ENCODE data around the gene CHGA.

The CHGA gene

GRCh38 chr14:92942976-92943710 lies 20.2 kb downstream of the CHGA start:
- no peaks in the 10 kb centered on the region for H3K9me3 Mint-ChIP-seq
- H3K36me3 Mint-ChIP-seq: peaks cover 45% of the 10 kb centered on the region
- no peak overlapping the region for H3K4me3 Mint-ChIP-seq
- H3K27ac Mint-ChIP-seq: no peak overlapping the region
- ATAC-seq (no peak), DNase-seq (ENCODE audit: low spot score in 2 of 2) (no peak)
- H3K4me1 Mint-ChIP-seq: no peaks in the 10 kb centered on the region

GRCh38 chr14:92943855-92944570 lies 21.1 kb downstream of the CHGA start:
- peaks cover 54% of the 10 kb centered on the region for H3K36me3 Mint-ChIP-seq

GRCh38 chr14:92944976-92945375 lies 22.0 kb downstream of the CHGA start:
- H3K4me3 Mint-ChIP-seq: no peak overlapping the region
- peak overlapping the region; percentile 56 for H3K27ac Mint-ChIP-seq
- no peaks in the 10 kb centered on the region for H3K9me3 Mint-ChIP-seq
- ATAC-seq (no peak), DNase-seq (ENCODE audit: low spot score in 2 of 2) (no peak)
- H3K4me1 Mint-ChIP-seq: no peaks in the 10 kb centered on the region
- H3K36me3 Mint-ChIP-seq: peaks cover 61% of the 10 kb centered on the region

More at GRCh38 chr14:92943855-92944570, 21.1 kb downstream of the CHGA start:
- DNase-seq (ENCODE audit: low spot score in 2 of 2): no peak
- no peaks in the 10 kb centered on the region for H3K9me3 Mint-ChIP-seq
- no peaks in the 10 kb centered on the region for H3K4me1 Mint-ChIP-seq
- peak overlapping the region; percentile 56 for H3K27ac Mint-ChIP-seq
- H3K4me3 Mint-ChIP-seq: no peak overlapping the region
- no peak for ATAC-seq

- ATAC-seq: no peak
- H3K4me3 Mint-ChIP-seq: no peak overlapping the region
- no peaks in the 10 kb centered on the region for H3K9me3 Mint-ChIP-seq
- DNase-seq (ENCODE audit: low spot score in 2 of 2): no peak
- no peaks in the 10 kb centered on the region for H3K4me1 Mint-ChIP-seq
- peaks cover 61% of the 10 kb centered on the region for H3K36me3 Mint-ChIP-seq
- H3K27ac Mint-ChIP-seq: no peak overlapping the region
Measured at GRCh38 chr14:92945544-92945943, 22.6 kb downstream of the CHGA start.

GRCh38 chr14:92945959-92946846 lies 23.3 kb downstream of the CHGA start:
- Mint-ChIP-seq H3K27ac (no peak overlapping the region), H3K4me1 (no peaks in the 10 kb centered on the region), H3K4me3 (no peak overlapping the region), H3K36me3 (peaks cover 61% of the 10 kb centered on the region), H3K9me3 (no peaks in the 10 kb centered on the region)
- ATAC-seq (no peak), DNase-seq (ENCODE audit: low spot score in 2 of 2) (no peak)

- no peaks in the 10 kb centered on the region for H3K9me3 Mint-ChIP-seq
- ATAC-seq (no peak), DNase-seq (ENCODE audit: low spot score in 2 of 2) (no peak)
- no peak overlapping the region for H3K4me3 Mint-ChIP-seq
- H3K27ac Mint-ChIP-seq: peak overlapping the region; percentile 23
- peaks cover 5% of the 10 kb centered on the region for H3K4me1 Mint-ChIP-seq
- H3K36me3 Mint-ChIP-seq: peaks cover 69% of the 10 kb centered on the region
Measured at GRCh38 chr14:92946847-92947545, 24.0 kb downstream of the CHGA start.

GRCh38 chr14:92948647-92949046 lies 25.7 kb downstream of the CHGA start:
- ATAC-seq (no peak), DNase-seq (ENCODE audit: low spot score in 2 of 2) (no peak)
- Mint-ChIP-seq H3K4me1 (peaks cover 10% of the 10 kb centered on the region), H3K27ac (no peak overlapping the region), H3K4me3 (no peak overlapping the region), H3K36me3 (peaks cover 74% of the 10 kb centered on the region), H3K9me3 (no peaks in the 10 kb centered on the region)

- DNase-seq (ENCODE audit: low spot score in 2 of 2) (no peak), ATAC-seq (no peak)
- Mint-ChIP-seq H3K4me1 (peaks cover 10% of the 10 kb centered on the region), H3K4me3 (no peak overlapping the region), H3K36me3 (peaks cover 68% of the 10 kb centered on the region), H3K27ac (no peak overlapping the region), H3K9me3 (no peaks in the 10 kb centered on the region)
Measured at GRCh38 chr14:92949496-92950192, 26.7 kb downstream of the CHGA start.

- H3K4me3 Mint-ChIP-seq: no peak overlapping the region
- peaks cover 68% of the 10 kb centered on the region for H3K36me3 Mint-ChIP-seq
Measured at GRCh38 chr14:92950193-92950540, 27.2 kb downstream of the CHGA start.

GRCh38 chr14:92950773-92951172 lies 27.8 kb downstream of the CHGA start:
- H3K27ac Mint-ChIP-seq: no peak overlapping the region
- peaks cover 68% of the 10 kb centered on the region for H3K36me3 Mint-ChIP-seq
- H3K4me1 Mint-ChIP-seq: peaks cover 10% of the 10 kb centered on the region
- DNase-seq (ENCODE audit: low spot score in 2 of 2) (no peak), ATAC-seq (no peak)
- H3K9me3 Mint-ChIP-seq: no peaks in the 10 kb centered on the region
- no peak overlapping the region for H3K4me3 Mint-ChIP-seq

More at GRCh38 chr14:92950193-92950540, 27.2 kb downstream of the CHGA start:
- Mint-ChIP-seq H3K27ac (no peak overlapping the region), H3K4me1 (peaks cover 10% of the 10 kb centered on the region), H3K9me3 (no peaks in the 10 kb centered on the region)
- ATAC-seq (no peak), DNase-seq (ENCODE audit: low spot score in 2 of 2) (no peak)

- ATAC-seq (no peak), DNase-seq (ENCODE audit: low spot score in 2 of 2) (no peak)
- H3K4me1 Mint-ChIP-seq: peaks cover 10% of the 10 kb centered on the region
- peaks cover 73% of the 10 kb centered on the region for H3K36me3 Mint-ChIP-seq
- H3K27ac Mint-ChIP-seq: no peak overlapping the region
- no peak overlapping the region for H3K4me3 Mint-ChIP-seq
- no peaks in the 10 kb centered on the region for H3K9me3 Mint-ChIP-seq
Measured at GRCh38 chr14:92951261-92951660, 28.3 kb downstream of the CHGA start.

- Mint-ChIP-seq H3K36me3 (peaks cover 76% of the 10 kb centered on the region), H3K4me1 (peaks cover 10% of the 10 kb centered on the region), H3K27ac (peak overlapping the region; percentile 69), H3K9me3 (no peaks in the 10 kb centered on the region), H3K4me3 (no peak overlapping the region)
- DNase-seq (ENCODE audit: low spot score in 2 of 2) (peak; percentile 85 to 92), ATAC-seq (peak; percentile 92)
Measured at GRCh38 chr14:92951912-92952471, 29.0 kb downstream of the CHGA start.

GRCh38 chr14:92952481-92953298 lies 29.7 kb downstream of the CHGA start:
- peaks cover 10% of the 10 kb centered on the region for H3K4me1 Mint-ChIP-seq
- ATAC-seq (no peak), DNase-seq (ENCODE audit: low spot score in 2 of 2) (no peak)
- H3K4me3 Mint-ChIP-seq: no peak overlapping the region
- H3K9me3 Mint-ChIP-seq: no peaks in the 10 kb centered on the region
- H3K27ac Mint-ChIP-seq: peak overlapping the region; percentile 69
- H3K36me3 Mint-ChIP-seq: peaks cover 76% of the 10 kb centered on the region
